Osteoblast (primary cell): ENCODE measurements around the gene PPTC7. TPM values are rescaled to one million over a fixed set of nuclear protein-coding genes. Genes with fewer than 3 reads are reported as not detected.

Experiments used
- DNase-seq: peaks from one replicate; pipeline ENCODE4 v3.0.0; 2011; ENCODE audit warnings: low spot score, mixed read lengths; ENCODE audit not compliant: insufficient read length; ENCODE audit errors: missing footprints
- H2AFZ ChIP-seq: 2 replicates; pipeline ENCODE4 v1.6.0; 2011; ENCODE audit warnings: mild to moderate bottlenecking, low read length
- H3K27ac ChIP-seq: 2 replicates; pipeline ENCODE4 v1.5.1; 2011; ENCODE audit warnings: mild to moderate bottlenecking, low read depth, low read length, moderate library complexity
- H3K27me3 ChIP-seq: 2 replicates; pipeline ENCODE4 v1.6.0; 2012; ENCODE audit warnings: mild to moderate bottlenecking, control low read depth, inconsistent platforms, low read length, moderate library complexity; ENCODE audit not compliant: insufficient read depth
- H3K36me3 ChIP-seq: 2 replicates; pipeline ENCODE4 v1.5.1; 2011; ENCODE audit warnings: mild to moderate bottlenecking, low read length, control low read depth, moderate library complexity; ENCODE audit not compliant: insufficient read depth
- H3K4me1 ChIP-seq: 2 replicates; pipeline ENCODE4 v1.5.1; 2011; ENCODE audit warnings: mild to moderate bottlenecking, low read length, control low read depth, moderate library complexity; ENCODE audit not compliant: insufficient read depth
- H3K4me2 ChIP-seq: 2 replicates; pipeline ENCODE4 v1.6.0; 2011; ENCODE audit warnings: mild to moderate bottlenecking, low read length; ENCODE audit not compliant: insufficient read depth
- H3K4me3 ChIP-seq: fragments of 200-600 bp; sonication (generic); 3 replicates; pipeline ENCODE4 v1.5.1; 2012; ENCODE audit warnings: mild to moderate bottlenecking, low read length, inconsistent platforms; ENCODE audit not compliant: insufficient read depth
- H3K79me2 ChIP-seq: 2 replicates; pipeline ENCODE4 v1.6.0; 2012; ENCODE audit warnings: mild to moderate bottlenecking, low read length, control low read depth, inconsistent platforms; ENCODE audit not compliant: insufficient read depth
- H3K9me3 ChIP-seq: 2 replicates; pipeline ENCODE4 v1.5.1; 2011; ENCODE audit warnings: low read depth, low read length, control low read depth
- H4K20me1 ChIP-seq: 2 replicates; pipeline ENCODE4 v1.6.0; 2012; ENCODE audit warnings: mild to moderate bottlenecking, low read length, control low read depth; ENCODE audit not compliant: insufficient read depth
- CTCF ChIP-seq: IDR thresholded peaks from 2 replicates; pipeline ENCODE4 v1.5.1; 2011; ENCODE audit warnings: mild to moderate bottlenecking, low read depth, low read length, moderate library complexity; ENCODE audit errors: extremely low read depth
- total RNA-seq: library from RNA; depleted of rRNA; stranded (reverse); fragments of >200 nt; gene quantifications from 2 replicates; pipeline ENCODE4 v1.2.3, GENCODE V29; 2012

Gene PPTC7
- total RNA-seq, 1 donor: 7.6 TPM

- TF ChIP-seq CTCF: no peak
These were observed 14.4 kb downstream of the PPTC7 start for GRCh38 chr12:110568752-110569151.

GRCh38 chr12:110566993-110567392 lies 16.1 kb downstream of the PPTC7 start:
- Histone ChIP-seq H2AFZ (no peak overlapping the region), H3K27me3 (no peaks in the 10 kb centered on the region), H3K79me2 (peaks cover 68% of the 10 kb centered on the region), H3K27ac (no peak overlapping the region), H3K9me3 (no peaks in the 10 kb centered on the region), H3K4me1 (peaks cover 16% of the 10 kb centered on the region), H3K4me2 (no peak overlapping the region), H4K20me1 (peaks cover 20% of the 10 kb centered on the region), H3K4me3 (no peak overlapping the region), H3K36me3 (no peaks in the 10 kb centered on the region)
- no peak for DNase-seq
- no peak for TF ChIP-seq CTCF

More at GRCh38 chr12:110568752-110569151, 14.4 kb downstream of the PPTC7 start:
- H3K9me3 ChIP-seq: no peaks in the 10 kb centered on the region
- peaks cover 7% of the 10 kb centered on the region for H3K4me1 ChIP-seq
- H3K79me2 ChIP-seq: peaks cover 69% of the 10 kb centered on the region
- H3K4me3 ChIP-seq: no peak overlapping the region
- no peaks in the 10 kb centered on the region for H3K27me3 ChIP-seq
- H3K4me2 ChIP-seq: no peak overlapping the region
- H4K20me1 ChIP-seq: peaks cover 19% of the 10 kb centered on the region
- H3K27ac ChIP-seq: no peak overlapping the region
- H3K36me3 ChIP-seq: no peaks in the 10 kb centered on the region
- no peak for DNase-seq
- H2AFZ ChIP-seq: no peak overlapping the region

- Histone ChIP-seq H2AFZ (no peak overlapping the region), H3K36me3 (no peaks in the 10 kb centered on the region), H3K79me2 (peaks cover 64% of the 10 kb centered on the region), H3K4me2 (no peak overlapping the region), H3K4me3 (no peak overlapping the region), H3K27me3 (no peaks in the 10 kb centered on the region), H3K9me3 (no peaks in the 10 kb centered on the region), H3K4me1 (peaks cover 16% of the 10 kb centered on the region), H3K27ac (no peak overlapping the region), H4K20me1 (peaks cover 23% of the 10 kb centered on the region)
- DNase-seq: no peak
- TF ChIP-seq CTCF: no peak
These were observed 16.9 kb downstream of the PPTC7 start for GRCh38 chr12:110565894-110566871.

- no peak overlapping the region for H3K4me2 ChIP-seq
- H3K79me2 ChIP-seq: peaks cover 75% of the 10 kb centered on the region
- H3K4me3 ChIP-seq: no peak overlapping the region
- H3K4me1 ChIP-seq: peaks cover 16% of the 10 kb centered on the region
- no peak overlapping the region for H3K27ac ChIP-seq
- no peak for TF ChIP-seq CTCF
- H4K20me1 ChIP-seq: peaks cover 27% of the 10 kb centered on the region
- DNase-seq: peak; percentile 53
- H3K27me3 ChIP-seq: no peaks in the 10 kb centered on the region
- H2AFZ ChIP-seq: no peak overlapping the region
- H3K36me3 ChIP-seq: no peaks in the 10 kb centered on the region
- no peaks in the 10 kb centered on the region for H3K9me3 ChIP-seq
These were observed 18.6 kb downstream of the PPTC7 start for GRCh38 chr12:110564471-110564991.
